ENCODE measurements around the gene MTO1.

DNA sequence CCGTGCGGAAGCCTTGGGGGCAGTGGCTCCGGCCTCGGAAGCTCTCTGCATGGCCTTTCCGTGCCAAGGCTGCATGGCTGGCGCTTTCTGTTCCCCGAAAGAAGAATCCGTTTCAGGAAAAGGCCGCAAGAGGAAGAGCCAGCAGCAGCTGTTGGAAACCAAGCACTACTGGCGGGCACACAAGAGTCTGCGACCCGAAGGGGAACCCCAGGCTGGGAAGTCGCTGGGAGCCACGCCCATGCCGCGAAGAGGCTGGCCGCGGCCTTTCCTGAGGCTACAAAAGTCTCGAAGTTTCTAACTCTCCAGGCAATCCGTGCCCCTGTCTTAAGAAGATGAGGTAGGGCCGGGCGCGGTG is 9.5 kb upstream of the MTO1 start, which contains the start of gene CGAS:
- TF ChIP-seq CTCF (IDR thresholded peaks at IDR 0.05; ENCODE audit: low read depth, low read length) (no peak), EZH2phosphoT487 (IDR thresholded peaks at IDR 0.05; ENCODE audit: low read depth) (no peak)
